Stimulated activated CD8-positive, alpha-beta memory T cell treated with anti-CD3 and anti-CD28 coated beads, Interleukin-15, amount 100 ng/mL, for 1 hour (primary cell): ENCODE data around the gene NPAS3.
A peak's percentile ranks its signal among the peaks of the same experiment; 100 is the strongest.

Source experiments
- DNase-seq: peaks from one replicate; pipeline ENCODE4 v3.0.0-alpha.2; 2020; ENCODE audit warnings: low read depth

Gene NPAS3

DNA sequence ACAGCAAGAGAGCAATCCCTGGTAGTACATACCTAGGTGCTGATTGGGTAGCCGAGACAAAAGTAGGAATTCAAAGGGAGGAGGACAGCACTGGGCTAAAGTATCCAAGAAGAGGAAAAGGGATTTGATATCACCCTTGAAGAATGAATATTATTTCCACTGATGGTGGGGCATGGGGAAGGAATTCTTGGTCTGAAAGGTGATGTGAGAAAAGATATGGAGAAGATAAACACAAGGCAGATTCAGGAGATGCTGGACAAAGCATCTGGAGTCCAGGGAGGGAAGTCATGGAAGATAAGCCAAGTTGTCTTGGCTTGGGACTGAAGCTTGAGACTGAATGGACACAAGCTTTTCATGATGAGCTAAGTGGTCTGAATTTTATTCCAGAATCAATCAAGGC lies 818.2 kb downstream of the NPAS3 start:
- DNase-seq = no peak

GRCh38 chr14:33758547-33758946 lies 819.9 kb downstream of the NPAS3 start:
- DNase-seq = no peak

- no peak for DNase-seq
Observed at GRCh38 chr14:33762161-33762851, 823.6 kb downstream of the NPAS3 start.

DNA sequence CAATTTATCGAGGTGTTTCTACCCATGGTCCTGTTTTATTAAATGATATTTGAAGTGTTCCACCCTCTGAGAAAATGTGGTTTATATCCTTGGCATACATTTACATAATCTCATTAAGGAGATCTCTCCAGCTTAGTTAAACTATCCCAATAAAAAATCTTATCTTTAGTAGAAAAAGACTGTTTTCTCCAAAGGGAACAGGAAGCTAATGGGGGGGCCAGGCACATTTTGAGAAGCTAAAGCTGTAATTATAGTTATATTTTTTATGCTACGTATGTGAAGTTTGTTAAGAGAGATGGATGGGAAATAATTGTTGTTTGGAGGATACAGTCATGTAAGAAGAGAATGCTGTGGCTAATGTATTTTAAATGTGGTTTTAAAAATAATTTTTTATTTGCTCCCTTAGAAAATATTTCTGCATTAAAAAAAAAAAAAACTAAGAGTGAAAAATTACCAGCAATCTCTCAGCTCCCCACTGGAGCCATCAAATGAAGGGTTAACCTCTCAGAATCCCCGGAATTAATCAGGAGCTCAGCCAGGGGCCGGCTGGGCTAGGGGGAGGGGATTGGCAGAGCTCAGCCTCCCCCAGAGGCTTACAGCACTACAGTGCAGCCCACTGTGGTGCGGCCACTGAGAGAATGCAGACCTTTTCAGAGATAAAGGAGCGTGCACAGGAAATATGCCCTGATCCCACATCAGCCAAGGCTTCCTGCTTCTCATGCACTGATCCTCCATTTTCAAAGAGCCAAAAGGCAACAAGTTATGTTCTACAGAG lies 826.4 kb downstream of the NPAS3 start:
- no peak for DNase-seq

- DNase-seq = no peak
Observed at GRCh38 chr14:33767586-33768457, 829.1 kb downstream of the NPAS3 start.

DNA sequence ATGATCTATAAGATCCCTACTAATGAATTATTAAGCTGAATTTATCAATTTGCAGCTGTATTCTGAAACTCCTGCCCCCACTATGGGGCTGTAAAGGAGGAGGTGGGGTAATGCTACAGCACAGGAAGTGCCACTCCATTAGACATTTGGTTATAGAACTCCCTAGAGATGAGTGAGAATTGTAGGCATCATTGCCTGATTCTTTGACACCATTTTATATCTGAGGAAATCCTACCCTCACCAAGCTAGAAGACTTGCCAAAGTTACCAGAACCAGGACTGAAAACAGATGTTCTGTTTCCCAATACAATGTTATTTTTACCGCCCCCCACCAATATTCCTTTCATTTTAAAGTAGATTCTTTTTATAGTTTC lies 829.8 kb downstream of the NPAS3 start:
- no peak for DNase-seq

GRCh38 chr14:33773205-33774030 lies 834.7 kb downstream of the NPAS3 start:
- DNase-seq = no peak

DNA sequence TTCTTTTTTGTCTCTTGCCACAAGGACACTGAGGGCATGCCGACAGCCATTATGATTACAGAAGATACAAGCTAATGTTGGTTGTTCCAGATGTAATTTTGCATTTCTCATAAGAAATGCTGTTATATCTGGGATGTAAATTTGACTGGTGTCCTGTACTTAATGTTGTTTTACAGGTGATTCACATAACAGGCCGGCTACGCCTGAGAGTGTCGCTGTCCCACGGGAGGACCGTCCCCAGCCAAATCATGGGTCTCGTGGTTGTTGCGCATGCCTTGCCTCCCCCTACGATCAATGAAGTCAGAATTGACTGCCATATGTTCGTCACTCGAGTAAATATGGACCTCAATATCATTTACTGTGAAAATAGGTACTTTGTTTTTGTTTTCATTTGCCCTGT lies 835.5 kb downstream of the NPAS3 start:
- no peak for DNase-seq

DNA sequence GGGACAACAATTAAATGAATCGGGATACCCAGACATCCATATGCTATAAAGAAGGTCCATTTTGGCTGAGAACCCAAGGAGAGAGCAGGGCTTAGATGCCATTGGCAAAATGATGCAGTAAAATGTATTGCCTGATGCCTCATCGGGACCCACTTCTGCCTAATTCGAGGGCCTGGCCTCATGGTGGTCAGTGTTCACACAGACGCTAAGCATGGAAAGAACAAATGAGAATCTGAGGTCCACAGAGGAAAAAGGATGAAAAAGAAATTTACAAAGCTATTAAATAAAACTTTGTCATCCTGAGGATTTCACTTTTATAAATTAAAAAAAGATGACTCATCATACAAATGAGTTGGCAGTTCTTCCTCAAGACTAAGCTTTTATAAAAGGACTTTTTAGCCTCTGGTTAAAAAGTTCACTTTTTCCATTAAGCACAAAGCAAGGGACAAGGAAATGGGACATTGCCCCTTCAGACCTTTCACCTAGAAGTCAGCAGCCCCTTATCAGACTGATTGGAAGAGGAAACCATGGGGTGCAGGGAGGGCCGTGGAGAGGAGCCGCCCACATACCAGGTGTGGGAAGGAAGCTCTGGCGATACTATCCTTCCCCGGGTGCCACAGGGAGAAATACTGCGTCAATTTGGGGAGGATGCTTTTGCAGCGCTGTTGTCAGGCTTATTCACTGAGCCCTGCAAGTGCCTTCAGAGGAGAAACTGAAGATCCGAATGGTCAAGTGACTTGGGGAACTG lies 836.2 kb downstream of the NPAS3 start:
- DNase-seq = no peak

- DNase-seq = no peak
Observed at GRCh38 chr14:33776871-33777270, 838.2 kb downstream of the NPAS3 start.

DNA sequence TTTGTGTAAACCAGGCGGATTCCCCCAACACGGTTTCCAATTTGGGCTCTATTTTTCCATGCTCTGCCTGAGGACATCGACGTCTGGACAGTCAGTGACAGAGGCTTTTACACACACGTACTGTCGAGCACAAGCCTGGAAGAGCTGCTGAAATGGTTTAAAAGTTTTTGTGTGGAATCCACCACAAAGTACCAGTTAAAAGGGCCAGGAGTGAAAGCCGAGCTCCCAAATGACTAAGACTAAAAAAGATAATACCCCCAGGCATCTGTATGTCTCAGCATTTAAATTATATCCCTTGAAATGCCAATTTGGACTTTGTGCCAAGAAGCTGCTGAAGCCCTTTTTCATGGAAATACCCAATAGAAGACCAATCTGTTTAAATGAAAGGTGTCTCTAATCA lies 839.0 kb downstream of the NPAS3 start:
- DNase-seq = no peak

GRCh38 chr14:33780035-33780434 lies 841.4 kb downstream of the NPAS3 start:
- DNase-seq = no peak

GRCh38 chr14:33781236-33781635 lies 842.6 kb downstream of the NPAS3 start:
- no peak for DNase-seq

DNA sequence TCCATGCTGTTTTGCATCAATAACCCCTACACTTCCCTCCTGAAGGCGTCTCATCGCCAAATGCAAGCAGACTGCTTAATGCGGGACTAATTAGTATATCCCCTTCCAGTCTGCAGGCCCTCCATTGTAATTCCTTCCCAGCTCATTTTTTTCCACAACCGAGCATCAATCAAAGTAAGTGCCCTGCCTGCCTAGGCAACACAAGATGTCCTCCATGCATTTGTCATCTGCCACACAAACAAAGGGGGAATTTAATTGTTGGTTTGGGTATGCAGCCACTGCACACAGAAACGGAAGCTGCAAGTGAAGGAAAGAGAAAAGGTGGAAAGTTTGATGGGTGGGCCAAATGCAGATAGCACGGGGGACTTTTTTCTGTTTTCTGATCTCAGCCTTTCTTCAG lies 844.2 kb downstream of the NPAS3 start:
- no peak for DNase-seq

DNA sequence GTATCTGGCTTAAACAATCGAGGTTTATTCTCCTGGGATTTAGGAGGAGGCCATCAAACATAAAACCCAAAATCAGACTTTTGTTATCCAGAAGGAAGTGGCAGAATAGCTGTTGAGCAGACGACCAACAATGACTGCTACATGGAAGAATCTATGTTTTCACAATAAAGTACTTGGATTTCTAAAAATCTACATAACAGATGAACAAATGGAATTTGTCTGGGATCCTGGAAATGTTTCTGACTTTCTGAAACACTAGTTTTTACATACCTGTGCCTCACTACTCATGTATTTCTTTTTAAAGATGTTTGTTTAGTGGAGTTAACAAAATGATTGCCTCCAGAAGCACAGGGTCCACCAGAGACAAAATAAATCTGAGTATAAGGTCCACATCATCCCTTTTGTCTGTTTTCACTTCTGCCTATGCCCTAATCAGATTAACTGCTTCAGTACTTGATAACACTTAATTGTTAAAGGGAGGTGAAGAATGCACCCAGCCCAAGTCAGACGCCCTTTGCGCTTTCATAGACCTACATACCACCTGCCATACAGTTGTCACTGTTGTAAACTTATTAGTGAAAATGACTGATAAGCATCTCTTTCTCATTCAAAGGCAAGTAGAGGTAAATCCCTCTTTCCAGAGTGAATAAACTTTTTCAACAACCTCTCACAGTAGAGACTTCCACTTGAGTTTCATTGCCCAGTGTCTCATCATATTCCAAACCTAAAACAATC lies 847.6 kb downstream of the NPAS3 start:
- no peak for DNase-seq

DNA sequence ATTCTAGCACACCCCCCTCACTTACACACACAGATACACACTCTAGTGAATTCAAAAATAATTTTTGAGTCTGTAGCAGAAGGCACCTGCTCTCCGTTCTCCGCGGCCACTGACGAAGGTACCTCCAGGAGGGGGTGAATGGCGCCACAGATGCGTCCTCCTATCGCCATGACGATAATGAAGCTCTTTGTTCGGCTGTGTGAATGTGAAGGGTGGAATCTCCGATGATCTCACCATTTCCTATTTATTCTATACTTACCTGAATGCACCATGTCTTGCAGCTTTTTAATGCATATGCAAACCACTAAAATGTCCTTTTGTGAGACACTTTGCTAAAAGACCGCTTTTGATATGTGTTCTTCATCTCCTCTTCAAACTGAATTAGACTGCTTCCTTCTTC lies 849.5 kb downstream of the NPAS3 start:
- no peak for DNase-seq

DNA sequence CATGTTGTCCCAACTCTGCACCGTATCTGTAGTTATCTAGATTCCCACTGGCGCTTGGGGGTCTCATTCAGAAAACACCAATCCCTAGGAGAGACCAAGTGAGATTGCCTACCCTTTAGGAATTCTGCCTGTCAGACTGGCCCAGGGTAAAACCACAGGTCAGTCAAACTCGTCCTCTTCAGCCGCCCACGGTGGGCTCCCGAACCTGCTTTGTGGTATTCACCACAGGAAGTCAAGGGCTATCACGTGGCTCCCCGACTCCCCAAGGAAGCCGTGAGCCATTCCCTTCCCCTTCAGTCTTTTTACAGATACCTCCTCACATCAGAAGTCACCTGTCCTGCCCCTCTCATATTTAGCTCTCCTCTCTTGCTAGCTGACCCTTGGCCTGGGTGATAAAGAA lies 852.3 kb downstream of the NPAS3 start:
- no peak for DNase-seq

- DNase-seq = no peak
Observed at GRCh38 chr14:33792009-33792719, 853.5 kb downstream of the NPAS3 start.

- DNase-seq = peak; percentile 44
Observed at GRCh38 chr14:33792720-33793368, 854.2 kb downstream of the NPAS3 start.
